CD4-positive, alpha-beta T cell treated with Interleukin-6 at 100 ng/mL for 8 hours (primary cell): ENCODE measurements around the gene PXDC1.
"Not testable (repeated sequence)": the region's sequence is repeated elsewhere in the genome, so short reads cannot be mapped to it uniquely, and the experiment has no call there.

ENCODE experiments used
- DNase-seq: peaks from one replicate; pipeline ENCODE4 v3.0.0-alpha.2; 2020; ENCODE audit warnings: mixed read lengths, low spot score

The PXDC1 gene

DNA sequence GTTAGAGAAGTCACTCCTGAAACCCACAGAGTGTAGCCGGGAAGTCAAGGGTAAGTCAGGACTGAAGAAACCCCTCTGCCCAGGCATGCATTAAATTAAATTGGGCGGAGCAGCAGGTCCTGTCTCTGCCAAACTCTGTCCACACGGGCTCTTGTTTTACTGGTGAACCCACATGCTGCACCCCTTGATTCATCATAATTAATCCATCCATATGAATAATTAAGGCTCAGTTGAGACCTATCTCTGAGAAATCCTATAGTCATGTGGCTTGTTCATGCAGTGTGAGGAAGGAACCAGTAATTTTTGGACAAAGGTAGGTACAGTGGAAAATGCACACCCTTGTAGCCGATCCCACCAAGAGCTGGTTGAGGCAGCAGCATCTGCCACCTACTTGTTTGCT is 43.0 kb downstream of the PXDC1 start:
- DNase-seq: no peak

DNA sequence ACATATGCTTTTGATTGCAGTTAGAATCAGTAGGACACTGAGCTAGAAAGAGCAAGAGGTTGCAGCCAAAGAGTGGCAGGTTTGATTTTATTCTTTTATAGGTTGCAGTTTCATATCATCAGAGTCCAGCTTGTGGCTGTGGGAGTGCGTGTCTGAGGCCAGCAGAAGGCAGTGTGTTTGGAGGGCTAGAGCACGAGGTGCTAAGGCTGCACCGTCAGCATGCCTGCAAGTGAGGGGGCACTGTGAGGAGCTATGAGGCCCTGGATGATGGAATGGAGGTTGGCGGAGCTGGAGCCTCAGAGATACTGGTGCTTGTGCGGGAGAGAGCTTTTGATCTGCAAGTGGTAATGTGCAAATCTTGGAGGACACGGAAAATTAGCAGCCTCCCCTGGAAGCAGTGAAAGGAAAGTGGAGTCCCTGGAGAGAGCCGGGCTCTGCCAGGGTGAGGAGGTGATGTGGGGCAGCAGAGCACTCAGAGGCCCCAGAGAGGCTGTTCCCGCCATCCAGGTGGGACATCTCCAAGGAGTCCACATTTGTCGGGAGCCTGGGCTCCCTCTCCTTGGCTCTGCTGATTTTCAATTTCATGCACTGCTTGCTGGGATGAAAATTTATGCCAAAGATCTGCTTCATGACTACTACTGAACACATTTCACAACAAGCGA is 43.6 kb downstream of the PXDC1 start:
- DNase-seq: no peak

DNA sequence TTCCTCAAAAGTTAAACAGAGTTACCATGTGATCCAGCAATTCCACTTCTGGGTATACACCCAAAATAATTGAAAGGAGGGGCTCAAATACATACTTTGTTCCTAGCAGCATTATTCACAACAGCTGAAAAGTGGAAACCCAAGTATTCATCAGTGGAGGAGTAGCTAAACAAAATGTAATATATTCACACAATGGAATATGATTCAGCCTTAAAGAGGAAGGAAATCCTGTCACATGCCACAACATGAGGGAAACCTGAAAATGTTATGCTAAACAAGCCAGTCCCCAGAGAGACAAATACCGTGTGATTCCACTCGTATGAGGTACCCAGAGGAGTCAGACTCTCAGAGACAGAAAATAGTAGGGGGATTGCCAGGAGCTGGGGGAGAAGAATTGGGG is 44.5 kb downstream of the PXDC1 start:
- no peak for DNase-seq

DNA sequence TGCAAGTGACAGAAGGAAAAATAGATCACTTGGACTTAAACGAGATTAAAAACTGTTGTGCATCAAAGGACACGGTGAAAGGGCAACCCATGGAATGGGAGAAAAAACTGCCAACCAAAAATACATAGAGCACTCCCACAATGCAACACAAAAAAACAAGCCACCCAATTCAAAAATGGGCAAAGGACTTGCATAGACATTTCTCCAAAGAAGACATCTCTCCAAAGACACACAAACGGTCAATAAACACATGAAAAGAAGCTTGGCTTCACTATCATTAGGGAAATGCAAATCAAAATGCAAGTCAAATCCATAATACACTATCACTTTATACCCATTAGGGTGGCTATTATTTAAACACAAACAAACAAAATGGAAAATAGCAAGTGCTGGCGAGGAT is 45.0 kb downstream of the PXDC1 start:
- DNase-seq: no peak

DNA sequence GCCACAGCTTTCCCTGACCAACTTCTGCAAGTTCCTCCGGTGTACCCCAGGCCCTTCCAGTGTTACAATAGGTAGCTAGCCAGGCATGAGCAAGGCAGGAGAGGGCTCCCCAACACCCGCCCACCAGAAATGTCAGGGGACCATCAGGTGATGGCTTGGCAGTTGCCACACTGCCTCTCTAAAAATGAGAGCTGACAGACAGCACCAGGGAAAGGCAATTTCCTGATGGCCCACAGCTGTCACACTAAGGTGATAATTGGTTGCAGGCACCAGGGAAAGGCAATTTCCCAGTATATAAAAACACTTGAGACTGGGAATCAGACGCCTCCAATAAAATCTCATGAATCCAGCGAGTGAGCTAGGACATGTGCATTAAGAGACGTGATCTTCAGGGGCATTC is 49.9 kb downstream of the PXDC1 start:
- no peak for DNase-seq

DNA sequence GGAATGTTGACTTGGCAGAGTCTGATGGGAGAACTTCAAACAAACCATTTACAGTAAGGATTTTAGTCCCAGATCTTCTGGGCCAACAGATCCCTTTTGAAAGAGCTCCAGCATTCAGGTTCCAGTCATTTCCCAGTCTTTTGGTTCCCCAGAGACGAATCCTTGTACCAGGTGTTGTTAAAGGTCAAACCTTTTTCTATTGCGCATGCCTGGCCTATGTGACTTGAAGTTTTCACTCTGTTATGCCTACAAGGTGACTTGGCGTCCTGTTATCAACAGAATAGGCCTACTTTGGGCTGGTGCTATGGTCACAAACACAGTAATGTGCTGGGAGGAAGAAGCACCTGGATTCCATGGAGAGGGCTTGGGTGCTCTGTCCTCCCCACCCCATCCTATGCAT is 52.3 kb downstream of the PXDC1 start:
- no peak for DNase-seq

DNA sequence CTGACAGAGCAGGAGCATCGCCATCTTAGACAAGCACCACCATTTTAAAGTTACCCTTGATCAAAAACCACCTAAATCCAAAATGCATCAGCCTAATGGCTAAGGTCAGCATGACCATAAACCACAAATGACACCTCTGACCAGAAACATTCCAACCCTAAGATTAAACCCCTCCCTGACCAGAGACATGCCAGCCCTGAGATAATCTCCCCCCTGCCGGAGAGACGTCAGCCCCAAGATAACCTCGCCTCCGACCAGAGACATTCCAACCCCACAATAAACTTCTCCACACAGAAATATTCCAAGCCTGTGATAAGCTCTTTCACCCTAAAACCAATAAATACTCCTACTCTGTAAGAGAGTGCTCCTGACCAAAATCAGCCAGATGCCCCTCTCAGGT is 53.5 kb downstream of the PXDC1 start:
- DNase-seq: no peak

DNA sequence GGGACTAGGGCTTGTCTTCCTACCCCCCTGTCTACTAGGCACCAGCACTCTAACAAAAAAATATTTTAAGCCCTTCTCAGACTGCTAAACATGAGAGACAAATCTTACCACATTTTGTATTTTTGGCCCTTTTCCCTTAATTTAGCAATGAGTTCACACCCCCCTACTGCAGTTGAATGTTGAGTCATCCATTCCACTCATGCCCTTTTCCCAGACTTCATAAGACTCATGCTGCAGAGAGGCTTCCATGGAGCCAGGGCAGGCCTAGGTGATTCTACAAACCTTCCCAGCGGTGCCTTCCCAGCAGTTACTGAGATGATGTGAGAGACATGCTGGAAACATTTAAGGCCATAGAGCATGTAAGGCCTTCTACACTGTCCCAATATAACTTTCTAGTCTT is 53.9 kb downstream of the PXDC1 start:
- no peak for DNase-seq

DNA sequence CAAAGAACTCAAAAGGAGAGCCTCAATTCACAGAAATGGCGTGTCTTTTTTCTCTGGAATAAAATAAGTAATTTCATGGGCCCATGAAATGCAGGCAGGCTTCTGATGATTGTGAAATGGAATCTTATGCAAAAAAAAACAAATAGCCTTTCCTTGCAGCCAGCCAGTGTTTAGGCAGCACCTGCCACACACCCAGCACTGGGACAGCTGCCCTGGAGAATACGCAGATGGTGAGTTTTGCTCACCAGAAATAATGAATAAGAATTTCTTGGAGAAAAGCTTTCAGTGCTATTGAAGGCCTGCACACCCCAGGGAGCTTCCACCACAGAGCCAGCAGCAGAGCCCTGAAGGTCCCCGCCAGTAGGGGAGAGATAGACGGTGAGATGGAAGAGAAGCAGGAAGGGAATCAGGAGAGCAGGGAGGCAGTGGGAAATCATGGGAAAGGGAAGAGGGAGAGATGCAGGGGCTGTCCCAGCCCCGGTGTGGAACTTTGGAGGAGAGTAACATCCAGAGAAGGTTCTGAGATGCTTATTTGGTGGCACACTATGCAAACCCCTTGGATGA is 54.9 kb downstream of the PXDC1 start:
- DNase-seq: no peak

DNA sequence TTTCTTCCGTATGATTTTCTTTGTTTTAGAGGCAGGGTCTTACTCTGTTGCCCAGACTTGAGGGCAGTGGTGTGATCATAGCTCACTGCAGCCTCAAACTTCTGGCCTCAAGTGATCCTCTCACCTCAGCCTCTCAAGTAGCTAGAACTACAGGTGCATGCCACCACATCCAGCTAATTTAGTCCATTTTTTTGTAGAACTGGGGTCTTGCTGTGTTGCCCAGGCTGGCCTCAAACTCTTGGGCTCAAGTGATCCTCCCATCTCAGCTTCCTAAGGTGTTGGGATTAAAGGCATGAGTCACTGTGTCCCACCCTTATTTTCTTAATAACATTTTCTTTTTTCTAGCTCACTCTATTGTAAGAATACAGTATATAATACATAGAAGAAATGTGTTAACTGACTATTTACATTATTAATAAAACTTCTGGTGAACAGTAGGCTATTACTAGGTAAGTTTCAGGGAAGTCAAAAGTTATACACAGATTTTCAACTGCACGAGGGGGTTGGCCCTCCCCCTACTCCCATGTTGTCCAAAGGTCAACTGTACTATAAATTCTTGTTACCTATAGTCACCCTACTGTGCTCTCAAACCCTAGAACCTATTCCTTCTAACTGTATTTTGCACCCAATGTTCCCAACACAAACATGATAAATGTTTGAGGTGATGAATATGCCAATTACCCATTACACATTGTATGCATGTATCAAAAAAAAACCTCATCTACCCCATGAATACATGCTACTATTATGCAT is 56.3 kb downstream of the PXDC1 start:
- DNase-seq: no peak

DNA sequence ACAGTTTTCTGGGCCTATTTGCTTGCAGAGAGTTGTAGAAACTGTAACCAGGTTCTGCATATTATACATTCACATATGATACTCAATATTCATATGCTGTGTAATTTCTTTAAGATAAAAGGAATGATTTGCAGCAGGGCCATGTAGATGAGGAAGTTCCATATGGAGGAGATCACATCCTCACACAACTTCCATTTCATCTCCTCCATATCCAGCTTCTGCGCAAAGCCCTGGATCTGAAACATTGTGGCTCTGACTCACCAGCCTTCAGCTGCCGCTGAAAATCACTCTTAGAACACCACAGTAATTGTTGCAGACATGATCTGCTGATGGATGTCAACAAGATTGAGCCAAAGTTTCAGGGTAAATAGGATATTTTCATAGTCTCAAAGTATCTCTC is 57.7 kb downstream of the PXDC1 start:
- no peak for DNase-seq

DNA sequence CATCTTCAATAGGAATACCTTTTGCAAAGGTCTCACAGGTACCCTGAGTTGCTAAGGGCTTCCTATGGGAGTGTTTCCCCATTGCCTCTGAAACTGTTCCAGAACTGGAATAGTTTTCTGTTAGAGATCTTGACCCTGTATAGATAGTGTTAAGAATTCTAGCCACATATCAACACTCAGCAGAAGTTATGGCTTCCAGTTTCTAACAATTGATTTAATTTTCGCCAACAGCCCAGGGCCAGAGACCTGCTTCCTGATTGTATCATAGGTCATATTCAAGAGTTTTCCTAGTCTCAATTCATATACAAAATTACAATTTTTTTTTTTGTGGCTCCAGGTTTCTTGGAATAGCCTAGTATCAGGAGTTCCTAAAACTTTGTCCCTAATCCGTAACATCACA is 61.0 kb downstream of the PXDC1 start:
- no peak for DNase-seq

DNA sequence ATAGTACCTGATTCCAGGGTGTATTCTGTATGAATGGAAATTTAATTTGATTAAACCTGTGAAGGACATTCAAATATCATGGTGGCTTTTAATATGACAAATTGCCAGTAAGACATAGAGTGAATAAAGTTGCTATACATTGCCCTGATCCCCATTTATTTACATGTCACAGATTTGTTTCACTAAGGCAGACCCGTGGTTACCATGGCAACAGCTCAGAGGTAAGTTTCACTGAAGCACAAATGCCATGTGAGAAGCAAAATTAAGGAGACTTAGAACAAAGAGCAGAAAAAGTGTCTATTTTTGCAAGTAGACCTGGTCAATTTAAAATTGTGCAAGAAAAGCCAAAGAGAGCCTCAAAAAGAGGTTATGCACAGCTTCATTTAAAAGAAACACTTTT is 63.7 kb downstream of the PXDC1 start:
- DNase-seq: no peak

DNA sequence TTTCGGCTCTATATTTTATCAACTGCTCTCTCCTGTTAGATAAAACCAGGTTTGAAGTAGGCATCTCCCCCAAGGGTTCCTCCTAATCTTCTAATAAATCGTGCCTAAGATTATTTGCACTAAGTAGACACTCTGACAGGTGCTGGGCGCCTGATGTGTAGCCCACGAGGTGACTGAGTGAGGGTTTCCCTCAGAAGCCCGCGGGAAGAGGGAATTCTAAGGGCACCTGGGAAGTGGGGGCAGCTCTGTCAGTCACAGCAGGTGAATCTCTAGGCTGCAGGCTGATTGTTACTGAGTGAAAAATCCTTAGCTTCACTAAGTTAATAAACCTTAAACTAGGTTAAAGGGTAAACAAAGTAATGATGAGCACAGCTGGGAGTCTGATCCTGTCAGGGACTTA is 68.2 kb downstream of the PXDC1 start:
- no peak for DNase-seq

DNA sequence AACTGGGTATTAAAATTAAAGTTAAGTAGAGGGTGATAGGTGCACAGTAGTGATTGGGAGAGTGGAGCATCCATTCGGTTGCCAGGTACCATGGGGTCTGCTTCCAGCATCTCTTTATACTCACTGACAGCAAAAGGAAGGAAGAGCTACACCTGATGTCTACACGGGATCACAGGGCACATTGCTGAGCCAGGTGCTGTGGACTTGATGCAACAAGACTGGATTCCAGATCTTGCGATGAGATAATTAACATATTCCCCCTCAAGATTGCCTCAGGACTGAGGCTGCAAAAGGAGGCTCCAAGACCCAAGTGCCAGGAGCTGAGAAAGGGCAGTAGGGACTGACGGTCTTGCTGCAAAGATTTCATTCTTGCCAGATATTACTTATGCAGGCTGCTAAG is 72.6 kb downstream of the PXDC1 start:
- no peak for DNase-seq

DNA sequence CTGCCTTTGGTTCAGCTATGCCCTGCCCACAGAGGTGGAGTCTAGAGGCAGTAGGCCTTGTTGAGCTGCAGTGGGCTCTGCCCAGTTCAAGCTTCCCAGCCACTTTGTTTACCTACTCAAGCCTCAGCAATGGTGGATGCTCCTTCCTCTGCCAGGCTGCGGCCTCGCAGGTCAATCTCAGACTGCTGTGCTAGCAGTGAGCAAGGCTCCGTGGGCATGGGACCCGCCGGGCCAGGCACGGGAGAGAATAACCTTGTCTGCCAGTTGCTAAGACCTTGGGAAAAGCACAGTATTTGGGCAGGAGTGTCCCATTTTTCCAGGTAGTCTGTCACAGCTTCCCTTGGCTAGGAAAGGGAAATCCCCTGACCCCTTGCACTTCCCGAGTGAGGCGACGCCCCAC is 73.8 kb downstream of the PXDC1 start:
- not testable (repeated sequence) for DNase-seq

DNA sequence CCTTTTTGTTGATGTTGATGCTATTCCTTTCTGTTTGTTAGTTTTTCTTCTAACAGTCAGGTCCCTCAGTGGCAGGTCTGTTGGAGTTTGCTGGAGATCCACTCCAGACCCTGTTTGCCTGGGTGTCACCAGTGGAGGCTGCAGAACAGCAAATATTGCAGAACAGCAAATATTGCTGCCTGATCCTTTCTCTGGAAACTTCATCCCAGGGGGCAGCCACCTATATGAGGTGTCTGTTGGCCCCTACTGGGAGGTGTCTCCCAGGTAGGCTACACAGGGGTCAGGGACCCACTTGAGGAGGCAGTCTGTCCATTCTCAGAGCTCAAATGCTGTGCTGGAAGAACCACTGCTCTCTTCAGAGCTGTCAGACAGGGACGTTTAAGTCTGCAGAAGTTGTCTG is 74.2 kb downstream of the PXDC1 start:
- DNase-seq: not testable (repeated sequence)
